CD4-positive, CD25-positive, alpha-beta regulatory T cell (primary cell): ENCODE results near the gene CAPN11. TPM values are rescaled to one million over a fixed set of nuclear protein-coding genes. Genes with fewer than 3 reads are reported as not detected.
"Not testable (repeated sequence)": the region's sequence is repeated elsewhere in the genome, so short reads cannot be mapped to it uniquely, and the experiment has no call there.

Experiments
- ATAC-seq, 2 donors: fragments of 150-1000 bp; cut with Tn5 transposase; one replicate each; pipeline ENCODE4 v1.10.0; 2021; ENCODE audit warnings: low read depth in 2 of 2, moderate number of reproducible peaks in 2 of 2, moderate library complexity in 1 of 2
- DNase-seq, 3 donors: peaks; one replicate each; pipeline versions ENCODE4 v3.0.0 to v3.0.0-alpha.2; 2012 to 2022; ENCODE audit warnings: mixed read lengths in 1 of 3
- H3K27ac ChIP-seq: one replicate; pipeline ENCODE4 v1.7.0; 2013; ENCODE audit warnings: mild to moderate bottlenecking, low read length; ENCODE audit not compliant: insufficient read depth, poor library complexity, severe bottlenecking
- H3K27me3 ChIP-seq: one replicate; pipeline ENCODE4 v1.7.0; 2013; ENCODE audit warnings: low read length; ENCODE audit not compliant: control insufficient read depth, insufficient read depth
- H3K36me3 ChIP-seq: one replicate; pipeline ENCODE4 v1.7.0; 2013; ENCODE audit warnings: mild to moderate bottlenecking, low read length, moderate library complexity; ENCODE audit not compliant: control insufficient read depth, insufficient read depth
- H3K4me1 ChIP-seq: 2 replicates; pipeline ENCODE4 v1.7.0; 2013; ENCODE audit warnings: mild to moderate bottlenecking, low read length; ENCODE audit not compliant: insufficient read depth, control insufficient read depth, poor library complexity, severe bottlenecking
- H3K4me3 ChIP-seq: one replicate; pipeline ENCODE4 v1.7.0; 2013; ENCODE audit warnings: low read depth, mild to moderate bottlenecking, low read length, moderate library complexity
- H3K9me3 ChIP-seq, 2 experiments: 1 replicate in 1 of 2; 2 replicates in 1 of 2; pipeline ENCODE4 v1.7.0; 2013; ENCODE audit warnings: low read length in 2 of 2, mild to moderate bottlenecking in 1 of 2, moderate library complexity in 1 of 2; ENCODE audit not compliant: control insufficient read depth in 2 of 2
- H3K27ac Mint-ChIP-seq, 3 donors: one replicate each; pipeline ENCODE4 v1.8.0; 2020 to 2022; ENCODE audit warnings: mild to moderate bottlenecking in 3 of 3, mixed read lengths in 3 of 3, moderate library complexity in 2 of 3
- H3K27me3 Mint-ChIP-seq: one replicate; pipeline ENCODE4 v1.8.0; 2022; ENCODE audit warnings: mild to moderate bottlenecking, mixed read lengths
- H3K36me3 Mint-ChIP-seq: one replicate; pipeline ENCODE4 v1.8.0; 2020; ENCODE audit warnings: mixed read lengths
- H3K4me1 Mint-ChIP-seq, 4 donors: one replicate each; pipeline ENCODE4 v1.8.0; 2020 to 2022; ENCODE audit warnings: mixed read lengths in 4 of 4, mild to moderate bottlenecking in 1 of 4
- H3K4me3 Mint-ChIP-seq, 4 donors: one replicate each; pipeline ENCODE4 v1.8.0; 2020 to 2022; ENCODE audit warnings: mild to moderate bottlenecking in 4 of 4, mixed read lengths in 4 of 4, moderate library complexity in 3 of 4
- H3K9me3 Mint-ChIP-seq, 7 donors: one replicate each; pipeline ENCODE4 v1.8.0; 2020 to 2022; ENCODE audit warnings: mixed read lengths in 7 of 7, mild to moderate bottlenecking in 3 of 7, moderate library complexity in 2 of 7
- polyA plus RNA-seq, 4 donors: library from polyadenylated mRNA; unstranded; fragments of 300-500 nt; fragmentation: Illumina TruSeq; gene quantifications; one replicate each; pipeline ENCODE4 v1.2.3, GENCODE V29; 2021
- total RNA-seq: library from RNA; stranded (reverse); gene quantifications from one replicate; pipeline ENCODE4 v1.2.3, GENCODE V29; 2022

The CAPN11 gene
- total and polyA plus RNA-seq, 5 donors from 2014 or later = not detected

GRCh38 chr6:44194326-44194725 is 35.7 kb downstream of the CAPN11 start:
- H3K4me3 Mint-ChIP-seq = peak overlapping the region in 1 of 4 donors; percentile 58
- ATAC-seq = no peak
- H3K36me3 Mint-ChIP-seq = no peaks in the 10 kb centered on the region

DNA sequence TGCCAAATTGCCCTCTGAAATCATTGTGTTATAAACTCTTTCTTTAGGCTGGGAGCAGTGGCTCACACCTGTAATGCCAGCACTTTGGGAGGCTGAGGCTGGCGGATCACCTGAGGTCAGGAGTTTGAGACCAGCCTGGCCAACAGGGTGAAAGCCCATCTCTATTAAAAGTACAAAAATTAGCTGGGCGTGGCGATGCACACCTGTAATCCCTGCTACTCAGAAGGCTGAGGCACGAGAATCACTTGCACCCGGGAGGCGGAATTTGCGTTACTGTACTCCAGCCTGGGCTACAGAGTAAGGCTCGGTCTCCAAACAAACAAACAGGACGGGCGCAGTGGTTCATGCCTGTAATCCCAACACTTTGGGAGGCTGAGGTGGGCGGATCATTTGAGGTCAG is 37.7 kb downstream of the CAPN11 start:
- H3K9me3 ChIP-seq, H3K27me3 Mint-ChIP-seq, H3K4me1 ChIP-seq, H3K4me1 Mint-ChIP-seq, H3K27me3 ChIP-seq, H3K4me3 ChIP-seq, H3K9me3 Mint-ChIP-seq, H3K27ac ChIP-seq, H3K27ac Mint-ChIP-seq, DNase-seq, H3K4me3 Mint-ChIP-seq, H3K36me3 ChIP-seq, H3K36me3 Mint-ChIP-seq, ATAC-seq: not testable (repeated sequence)

More at GRCh38 chr6:44194326-44194725, 35.7 kb downstream of the CAPN11 start:
- Mint-ChIP-seq H3K9me3 (peaks cover 0 to 2% (median 0%) of the 10 kb centered on the region in 7 donors), H3K27ac (no peak overlapping the region), H3K4me1 (no peaks in the 10 kb centered on the region), H3K27me3 (peaks cover 6% of the 10 kb centered on the region)
- no peaks in the 10 kb centered on the region for H3K27me3 ChIP-seq
- no peak overlapping the region for H3K27ac ChIP-seq
- H3K9me3 ChIP-seq = no peaks in the 10 kb centered on the region
- no peak for DNase-seq
- H3K36me3 ChIP-seq = no peaks in the 10 kb centered on the region
- H3K4me1 ChIP-seq = no peaks in the 10 kb centered on the region
- no peak overlapping the region for H3K4me3 ChIP-seq

GRCh38 chr6:44198684-44199083 is 40.1 kb downstream of the CAPN11 start:
- no peak overlapping the region for H3K27ac ChIP-seq
- no peaks in the 10 kb centered on the region for H3K36me3 ChIP-seq
- Mint-ChIP-seq H3K27ac (peak overlapping the region in 1 of 3 donors; percentile 63), H3K4me3 (no peak overlapping the region), H3K36me3 (no peaks in the 10 kb centered on the region), H3K9me3 (no peaks in the 10 kb centered on the region), H3K27me3 (peaks cover 6% of the 10 kb centered on the region), H3K4me1 (no peaks in the 10 kb centered on the region)
- no peaks in the 10 kb centered on the region for H3K27me3 ChIP-seq
- H3K9me3 ChIP-seq = no peaks in the 10 kb centered on the region
- no peak overlapping the region for H3K4me3 ChIP-seq
- DNase-seq = no peak
- no peaks in the 10 kb centered on the region for H3K4me1 ChIP-seq
- ATAC-seq = no peak

DNA sequence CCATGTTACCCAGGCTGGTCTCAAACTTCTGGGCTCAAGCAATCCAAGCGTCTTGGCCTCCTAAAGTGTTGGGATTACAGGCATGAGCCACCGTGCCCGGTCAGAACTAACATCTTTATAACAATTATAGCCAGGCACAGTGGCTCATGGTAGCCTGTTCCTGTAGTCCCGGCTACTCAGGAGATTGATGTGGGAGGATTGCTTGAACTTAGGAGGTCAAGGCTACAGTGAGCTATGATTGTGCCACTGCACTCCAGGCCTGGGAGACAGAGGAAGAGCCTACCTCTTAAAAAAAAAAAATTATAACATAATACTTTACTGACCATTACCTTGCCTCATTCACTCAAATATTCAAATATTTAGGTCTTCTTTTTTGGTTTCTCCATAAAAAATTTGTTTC is 41.3 kb downstream of the CAPN11 start:
- Histone ChIP-seq H3K4me1 (no peaks in the 10 kb centered on the region), H3K27me3 (no peaks in the 10 kb centered on the region), H3K27ac (no peak overlapping the region), H3K9me3 (no peaks in the 10 kb centered on the region), H3K36me3 (no peaks in the 10 kb centered on the region), H3K4me3 (no peak overlapping the region)
- Mint-ChIP-seq H3K4me3 (no peak overlapping the region), H3K27ac (no peak overlapping the region), H3K4me1 (no peaks in the 10 kb centered on the region), H3K9me3 (no peaks in the 10 kb centered on the region), H3K36me3 (no peaks in the 10 kb centered on the region), H3K27me3 (peaks cover 2% of the 10 kb centered on the region)
- ATAC-seq (no peak), DNase-seq (no peak)

- H3K27me3 ChIP-seq = no peaks in the 10 kb centered on the region
- no peaks in the 10 kb centered on the region for H3K4me1 ChIP-seq
- H3K4me1 Mint-ChIP-seq = no peaks in the 10 kb centered on the region
- no peak overlapping the region for H3K4me3 Mint-ChIP-seq
- peaks cover 10% of the 10 kb centered on the region for H3K27me3 Mint-ChIP-seq
- DNase-seq = no peak
- no peak overlapping the region for H3K27ac Mint-ChIP-seq
- no peak overlapping the region for H3K27ac ChIP-seq
- H3K36me3 ChIP-seq = no peaks in the 10 kb centered on the region
- no peaks in the 10 kb centered on the region for H3K36me3 Mint-ChIP-seq
- H3K9me3 ChIP-seq = no peaks in the 10 kb centered on the region
- no peak overlapping the region for H3K4me3 ChIP-seq
- H3K9me3 Mint-ChIP-seq = no peaks in the 10 kb centered on the region
- ATAC-seq = no peak
Observed at GRCh38 chr6:44201200-44201599, 42.6 kb downstream of the CAPN11 start.

DNA sequence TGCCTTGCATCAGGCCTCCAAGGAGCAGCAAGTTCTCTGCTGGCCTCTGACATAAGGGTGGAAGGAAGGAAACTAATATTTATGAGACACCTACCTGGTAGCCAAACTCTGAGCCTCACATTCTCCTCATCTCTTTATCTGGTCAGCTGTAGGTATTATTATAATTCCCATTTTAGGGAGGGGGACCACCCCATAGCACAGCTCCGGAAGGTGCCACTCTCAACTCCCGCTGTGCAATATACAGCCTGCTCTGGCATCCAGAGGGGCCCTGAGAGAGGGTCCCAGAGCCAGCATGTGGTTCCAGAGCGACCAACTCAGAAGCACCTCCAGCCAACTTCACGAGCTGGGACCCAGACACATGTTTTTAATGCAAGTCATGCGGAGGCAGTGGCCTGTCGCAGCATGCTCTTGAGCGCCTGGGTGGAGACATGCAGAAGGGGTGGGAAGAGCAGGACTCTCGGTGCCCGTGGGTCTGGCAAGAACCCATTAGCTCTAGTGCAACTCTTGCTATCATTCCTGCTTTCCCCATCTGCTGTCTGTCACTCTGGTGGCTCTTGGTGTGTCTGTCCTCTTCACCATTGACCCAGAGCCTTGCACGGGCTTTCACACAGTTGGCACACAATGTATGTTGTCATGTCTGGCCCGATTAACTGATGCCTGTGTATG is 43.2 kb downstream of the CAPN11 start:
- Histone ChIP-seq H3K4me3 (no peak overlapping the region), H3K36me3 (no peaks in the 10 kb centered on the region), H3K9me3 (no peaks in the 10 kb centered on the region), H3K4me1 (no peaks in the 10 kb centered on the region), H3K27me3 (no peaks in the 10 kb centered on the region), H3K27ac (no peak overlapping the region)
- H3K27me3 Mint-ChIP-seq = peaks cover 10% of the 10 kb centered on the region
- DNase-seq (no peak), ATAC-seq (no peak)
- H3K27ac Mint-ChIP-seq = no peak overlapping the region
- H3K9me3 Mint-ChIP-seq = no peaks in the 10 kb centered on the region
- H3K4me3 Mint-ChIP-seq = no peak overlapping the region
- no peaks in the 10 kb centered on the region for H3K36me3 Mint-ChIP-seq
- H3K4me1 Mint-ChIP-seq = no peaks in the 10 kb centered on the region

DNA sequence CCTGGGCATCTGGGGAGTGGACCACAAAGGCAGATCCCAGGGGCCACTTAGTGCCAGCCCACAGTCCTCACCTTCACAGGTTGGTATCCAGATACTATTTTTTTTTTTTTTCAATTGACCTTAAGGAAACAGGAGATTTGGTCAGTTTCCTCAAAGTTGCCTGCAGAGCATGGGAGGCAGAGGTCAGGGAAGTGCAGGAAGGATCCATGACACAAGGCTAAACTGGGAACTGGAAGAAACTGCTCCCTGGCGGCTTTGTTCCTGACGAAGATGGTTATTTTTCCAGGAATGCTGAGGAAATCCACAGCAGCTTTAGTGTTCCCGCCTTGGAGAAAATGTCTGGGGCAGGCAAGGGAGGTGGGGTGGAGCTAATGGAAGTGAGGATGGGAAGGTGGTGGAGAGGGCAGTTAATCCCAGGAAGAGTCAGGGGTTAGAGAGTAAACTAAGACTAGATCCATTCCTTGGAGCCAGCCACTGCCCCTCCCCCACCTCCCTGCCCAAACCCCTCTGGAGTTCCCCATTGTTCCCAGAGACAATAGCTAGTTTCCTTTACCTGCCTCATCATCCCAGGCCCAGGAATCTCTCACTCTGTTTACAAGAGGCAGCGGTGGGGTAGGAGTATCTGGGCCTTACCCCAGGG is 43.8 kb downstream of the CAPN11 start:
- no peak overlapping the region for H3K4me3 Mint-ChIP-seq
- no peaks in the 10 kb centered on the region for H3K9me3 ChIP-seq
- no peak for DNase-seq
- peaks cover 10% of the 10 kb centered on the region for H3K27me3 Mint-ChIP-seq
- no peaks in the 10 kb centered on the region for H3K9me3 Mint-ChIP-seq
- H3K36me3 ChIP-seq = no peaks in the 10 kb centered on the region
- H3K4me1 Mint-ChIP-seq = no peaks in the 10 kb centered on the region
- no peak overlapping the region for H3K4me3 ChIP-seq
- H3K4me1 ChIP-seq = no peaks in the 10 kb centered on the region
- H3K27me3 ChIP-seq = no peaks in the 10 kb centered on the region
- ATAC-seq = no peak
- no peak overlapping the region for H3K27ac Mint-ChIP-seq
- H3K36me3 Mint-ChIP-seq = no peaks in the 10 kb centered on the region
- no peak overlapping the region for H3K27ac ChIP-seq
